OCI-LY7 (cell line): ENCODE results near the gene SGIP1. TPM values are rescaled to one million over a fixed set of nuclear protein-coding genes. Genes with fewer than 3 reads are reported as not detected.

Experiments
- BruUV-seq: library from RNA; stranded (reverse); fragments of 400-500 nt; replicated peaks from 2 replicates; lab custom pipeline; 2021; lab: Mats Ljungman, UMichigan
- CTCF ChIA-PET: fragments of 300-600 bp; sonication (Branson Sonifier 250); formaldehyde crosslinking; loops from one replicate; lab custom pipeline; 2022; ENCODE audit warnings: antibody characterized with exemption; ENCODE audit not compliant: unreplicated experiment; lab: Charles Lee
- POLR2A ChIA-PET: fragments of 300-600 bp; sonication (Branson Sonifier 250); formaldehyde crosslinking; loops from one replicate; lab custom pipeline; 2022; ENCODE audit warnings: antibody characterized with exemption; lab: Charles Lee
- DNase-seq: peaks from one replicate; pipeline ENCODE4 v3.0.0-alpha.2; 2015; ENCODE audit warnings: low spot score
- H2AFZ ChIP-seq: fragments of 200-600 bp; sonication (generic), shearing (Covaris generic); 2 replicates; pipeline ENCODE4 v1.6.1; 2014; ENCODE audit warnings: mild to moderate bottlenecking, antibody characterized with exemption, low read length, moderate library complexity
- H3K27ac ChIP-seq: fragments of 200-600 bp; sonication (generic); 2 replicates; pipeline ENCODE4 v1.5.1; 2014; ENCODE audit warnings: mixed run types, low read depth, mild to moderate bottlenecking, moderate library complexity, low read length, inconsistent platforms; ENCODE audit not compliant: poor library complexity, severe bottlenecking
- H3K36me3 ChIP-seq: fragments of 200-600 bp; sonication (generic); 2 replicates; pipeline ENCODE4 v1.6.1; 2014; ENCODE audit warnings: mild to moderate bottlenecking, antibody characterized with exemption, low read length, moderate library complexity, mixed read lengths; ENCODE audit not compliant: insufficient read depth
- H3K4me1 ChIP-seq: fragments of 200-600 bp; sonication (generic); 2 replicates; pipeline ENCODE4 v1.5.1; 2014; ENCODE audit warnings: mild to moderate bottlenecking, low read length; ENCODE audit not compliant: insufficient read depth, poor library complexity, severe bottlenecking
- H3K4me2 ChIP-seq: fragments of 200-600 bp; sonication (generic); 2 replicates; pipeline ENCODE4 v1.6.1; 2014; ENCODE audit warnings: mild to moderate bottlenecking, low read length
- H3K4me3 ChIP-seq: fragments of 200-600 bp; sonication (generic); 2 replicates; pipeline ENCODE4 v1.5.1; 2014; ENCODE audit warnings: mild to moderate bottlenecking, low read depth, low read length; ENCODE audit not compliant: poor library complexity, severe bottlenecking
- H3K79me2 ChIP-seq: fragments of 200-600 bp; sonication (generic); 2 replicates; pipeline ENCODE4 v1.6.1; 2016; ENCODE audit warnings: low read depth, mild to moderate bottlenecking, low read length, moderate library complexity, mixed read lengths; ENCODE audit not compliant: insufficient read depth
- H3K9me2 ChIP-seq: fragments of 200-600 bp; sonication (generic); 2 replicates; pipeline ENCODE4 v1.6.1; 2016; ENCODE audit warnings: mild to moderate bottlenecking, low read length, mixed read lengths; ENCODE audit not compliant: insufficient read depth
- H3K9me3 ChIP-seq: fragments of 200-600 bp; sonication (generic); 2 replicates; pipeline ENCODE4 v1.6.1; 2014; ENCODE audit warnings: mild to moderate bottlenecking, mixed run types, low read length, mixed read lengths
- H4K20me1 ChIP-seq: fragments of 200-600 bp; sonication (generic); 2 replicates; pipeline ENCODE4 v1.6.1; 2014; ENCODE audit warnings: mild to moderate bottlenecking, antibody characterized with exemption, low read length, moderate library complexity, mixed read lengths; ENCODE audit not compliant: insufficient read depth
- EZH2phosphoT487 ChIP-seq: fragments of 200-600 bp; sonication (generic); IDR thresholded peaks from 2 replicates; pipeline ENCODE4 v1.6.1; 2018; ENCODE audit warnings: low read depth, borderline replicate concordance, mild to moderate bottlenecking, mixed run types, antibody characterized with exemption, low read length, moderate library complexity, mixed read lengths
- intact Hi-C: fragments of 100-400 bp; cut with micrococcal nuclease; formaldehyde crosslinking; loops from one replicate; pipeline ENCODE4 v1.10.0; 2022; ENCODE audit not compliant: unreplicated experiment
- total RNA-seq, 2 experiments: library from RNA; depleted of rRNA in 1 of 2; stranded (reverse); fragments of >200 nt in 1 of 2; shearing (Covaris generic) in 1 of 2; gene quantifications; 2 replicates each; pipeline ENCODE4 v1.2.3, GENCODE V29; 2014 to 2022
- TF ChIP-seq, protein P1 (sequence below): fragments of 200-600 bp; sonication (generic); conservative IDR thresholded peaks from 2 replicates; pipeline ENCODE4 v1.5.1; 2014; ENCODE audit warnings: mild to moderate bottlenecking, antibody characterized with exemption, low read length, moderate library complexity, mixed read lengths

SGIP1 gene
- total RNA-seq, 2 experiments from 2014 or later, result not detected

DNA sequence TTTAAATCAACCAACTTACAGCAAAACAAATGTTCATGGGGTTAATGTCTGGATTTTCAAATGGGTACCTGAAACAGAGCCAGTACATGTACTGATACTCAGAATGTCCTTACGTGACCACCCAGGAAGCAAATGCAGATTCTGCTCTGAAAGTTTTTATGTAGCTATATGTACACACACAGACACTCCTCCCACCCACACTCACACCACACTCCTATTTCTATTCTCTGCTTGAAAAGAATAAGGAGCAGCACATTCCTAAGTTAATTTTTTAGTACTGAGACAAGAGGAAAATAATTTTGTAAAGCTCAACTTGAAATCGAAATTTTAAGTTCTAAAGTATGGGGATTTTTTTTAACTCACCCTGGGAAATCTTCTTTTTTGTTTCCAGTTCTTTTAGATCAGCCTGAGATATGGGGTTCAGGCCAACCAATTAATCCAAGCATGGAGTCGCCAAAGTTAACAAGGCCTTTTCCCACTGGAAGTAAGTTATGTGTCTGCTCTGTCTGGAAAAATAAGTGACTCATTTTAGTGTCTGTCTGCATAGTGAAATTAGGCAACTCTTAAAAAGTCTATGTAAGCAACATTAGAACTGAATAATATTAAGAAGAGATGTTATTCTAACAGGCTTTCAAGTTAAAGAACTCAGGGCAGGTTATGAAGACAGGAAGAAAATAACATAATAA, 142.8 kb downstream of the SGIP1 start:
- Histone ChIP-seq H3K27ac (no peak overlapping the region), H3K9me3 (no peaks in the 10 kb centered on the region), H2AFZ (no peak overlapping the region), H3K4me2 (no peak overlapping the region), H3K9me2 (no peaks in the 10 kb centered on the region), H3K36me3 (no peaks in the 10 kb centered on the region), H3K4me1 (no peaks in the 10 kb centered on the region), H3K79me2 (no peaks in the 10 kb centered on the region), H4K20me1 (no peaks in the 10 kb centered on the region), H3K4me3 (no peak overlapping the region)
- intact Hi-C loops, result no loop called here
- TF ChIP-seq EZH2phosphoT487, result no peak
- TF ChIP-seq, protein P1, sequence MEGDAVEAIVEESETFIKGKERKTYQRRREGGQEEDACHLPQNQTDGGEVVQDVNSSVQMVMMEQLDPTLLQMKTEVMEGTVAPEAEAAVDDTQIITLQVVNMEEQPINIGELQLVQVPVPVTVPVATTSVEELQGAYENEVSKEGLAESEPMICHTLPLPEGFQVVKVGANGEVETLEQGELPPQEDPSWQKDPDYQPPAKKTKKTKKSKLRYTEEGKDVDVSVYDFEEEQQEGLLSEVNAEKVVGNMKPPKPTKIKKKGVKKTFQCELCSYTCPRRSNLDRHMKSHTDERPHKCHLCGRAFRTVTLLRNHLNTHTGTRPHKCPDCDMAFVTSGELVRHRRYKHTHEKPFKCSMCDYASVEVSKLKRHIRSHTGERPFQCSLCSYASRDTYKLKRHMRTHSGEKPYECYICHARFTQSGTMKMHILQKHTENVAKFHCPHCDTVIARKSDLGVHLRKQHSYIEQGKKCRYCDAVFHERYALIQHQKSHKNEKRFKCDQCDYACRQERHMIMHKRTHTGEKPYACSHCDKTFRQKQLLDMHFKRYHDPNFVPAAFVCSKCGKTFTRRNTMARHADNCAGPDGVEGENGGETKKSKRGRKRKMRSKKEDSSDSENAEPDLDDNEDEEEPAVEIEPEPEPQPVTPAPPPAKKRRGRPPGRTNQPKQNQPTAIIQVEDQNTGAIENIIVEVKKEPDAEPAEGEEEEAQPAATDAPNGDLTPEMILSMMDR, result no peak
- no peak for DNase-seq
- CTCF ChIA-PET, result no interaction called here
- BruUV-seq, result no TSS peak
- POLR2A ChIA-PET, result interaction anchor here (0.6 kb wide), 1 partner anchor 1794 kb away, joined by 5 read pairs; no protein-coding TSS in a partner anchor

DNA sequence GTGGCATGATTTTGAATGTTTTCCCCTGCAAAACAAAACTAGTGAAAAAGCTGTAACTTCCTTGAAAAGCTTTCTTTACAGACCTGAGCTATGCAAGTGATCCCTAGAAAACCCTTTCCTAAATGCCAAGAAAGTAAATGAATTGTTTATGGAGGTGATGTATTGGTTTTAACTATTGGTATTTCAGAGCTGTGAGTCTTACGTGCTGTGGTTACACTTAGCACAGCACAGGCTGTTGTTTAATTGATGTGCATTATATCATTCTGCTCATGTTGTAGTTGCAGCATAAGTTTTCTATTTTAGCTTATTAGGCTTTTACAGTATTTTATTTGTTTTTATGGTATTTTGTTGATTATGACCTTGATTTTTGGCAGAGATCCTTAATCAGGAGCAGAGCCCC, 144.2 kb downstream of the SGIP1 start:
- no peak for DNase-seq
- CTCF ChIA-PET, result no interaction called here
- H3K79me2 ChIP-seq, result no peaks in the 10 kb centered on the region
- H3K4me3 ChIP-seq, result no peak overlapping the region
- POLR2A ChIA-PET, result interaction anchor here (0.7 to 1.1 kb wide), 2 partner anchors 17 to 83 kb away, joined by 4 read pairs; no protein-coding TSS in a partner anchor
- H3K36me3 ChIP-seq, result no peaks in the 10 kb centered on the region
- H3K9me3 ChIP-seq, result no peaks in the 10 kb centered on the region
- H3K27ac ChIP-seq, result no peak overlapping the region
- intact Hi-C loops, result no loop called here
- H2AFZ ChIP-seq, result no peak overlapping the region
- H4K20me1 ChIP-seq, result no peaks in the 10 kb centered on the region
- no peaks in the 10 kb centered on the region for H3K9me2 ChIP-seq
- no TSS peak for BruUV-seq
- no peak for TF ChIP-seq EZH2phosphoT487
- H3K4me2 ChIP-seq, result no peak overlapping the region
- H3K4me1 ChIP-seq, result no peaks in the 10 kb centered on the region

DNA sequence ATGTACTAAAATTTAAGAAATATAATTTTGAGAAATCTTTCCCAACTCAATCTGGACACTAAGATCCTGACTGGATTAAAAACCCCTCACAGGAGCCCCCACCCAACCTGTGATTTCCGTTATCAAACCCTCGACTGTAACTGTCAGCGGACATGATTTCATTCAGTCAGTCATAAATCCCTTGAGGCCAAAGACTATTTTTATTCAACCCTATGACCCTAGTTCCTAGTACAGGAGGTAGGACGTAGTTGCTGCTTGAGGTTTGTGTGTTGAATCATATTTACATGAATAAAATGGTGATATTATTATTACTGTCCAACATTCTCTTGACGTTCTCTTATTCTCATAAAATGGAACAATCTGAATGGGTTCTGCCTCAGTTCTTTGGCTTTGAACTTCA, 145.2 kb downstream of the SGIP1 start:
- no peaks in the 10 kb centered on the region for H3K36me3 ChIP-seq
- intact Hi-C loops, result no loop called here
- POLR2A ChIA-PET, result interaction anchor here (1.1 kb wide), 1 partner anchor 18 kb away, joined by 4 read pairs; no protein-coding TSS in a partner anchor

More for the DNA sequence above, 145.2 kb downstream of the SGIP1 start:
- Histone ChIP-seq H3K4me2 (no peak overlapping the region), H3K4me1 (no peaks in the 10 kb centered on the region), H3K27ac (no peak overlapping the region), H3K9me2 (no peaks in the 10 kb centered on the region), H2AFZ (no peak overlapping the region), H4K20me1 (no peaks in the 10 kb centered on the region), H3K79me2 (no peaks in the 10 kb centered on the region), H3K9me3 (no peaks in the 10 kb centered on the region), H3K4me3 (no peak overlapping the region)
- BruUV-seq, result no TSS peak
- no peak for DNase-seq
- CTCF ChIA-PET, result no interaction called here
- TF ChIP-seq, protein P1, result no peak
- no peak for TF ChIP-seq EZH2phosphoT487
